DOHH2 (cell line): Measurements from ENCODE around the gene MUC6.

Source experiments
- H3F3A ChIP-seq: fragments of 200-600 bp; sonication (generic), shearing (Covaris generic); 2 replicates; pipeline ENCODE4 v1.6.0; 2016; ENCODE audit warnings: antibody characterized with exemption, mild to moderate bottlenecking; ENCODE audit not compliant: control insufficient read depth, insufficient read depth
- H3K27ac ChIP-seq: fragments of 200-600 bp; sonication (generic); 2 replicates; pipeline ENCODE4 v1.5.1; 2014; ENCODE audit warnings: low read depth, mild to moderate bottlenecking, low read length, moderate library complexity
- H3K27me3 ChIP-seq: fragments of 200-600 bp; sonication (generic); 2 replicates; pipeline ENCODE4 v1.6.1; 2014; ENCODE audit warnings: mild to moderate bottlenecking, low read length, mixed read lengths; ENCODE audit not compliant: control insufficient read depth
- H3K36me3 ChIP-seq: fragments of 200-600 bp; sonication (generic); 2 replicates; pipeline ENCODE4 v1.6.1; 2014; ENCODE audit warnings: mild to moderate bottlenecking, low read length, moderate library complexity, mixed read lengths; ENCODE audit not compliant: control insufficient read depth
- H3K4me1 ChIP-seq: fragments of 200-600 bp; sonication (generic); 2 replicates; pipeline ENCODE4 v1.6.1; 2014; ENCODE audit warnings: mild to moderate bottlenecking, low read length, mixed read lengths; ENCODE audit not compliant: control insufficient read depth
- H3K4me2 ChIP-seq: fragments of 200-600 bp; sonication (generic); 2 replicates; pipeline ENCODE4 v1.6.0; 2014; ENCODE audit warnings: mild to moderate bottlenecking, low read length, moderate library complexity
- H3K4me3 ChIP-seq: fragments of 200-600 bp; sonication (generic); 2 replicates; pipeline ENCODE4 v1.5.1; 2014; ENCODE audit warnings: mild to moderate bottlenecking, low read length, mixed read lengths
- H3K79me2 ChIP-seq: fragments of 200-600 bp; sonication (generic); 2 replicates; pipeline ENCODE4 v1.6.1; 2014; ENCODE audit warnings: mild to moderate bottlenecking, low read length, mixed read lengths; ENCODE audit not compliant: control insufficient read depth
- H3K9me2 ChIP-seq: fragments of 200-600 bp; sonication (generic); replicated peaks from 2 replicates; pipeline ENCODE4 v1.6.1; 2014; ENCODE audit warnings: mild to moderate bottlenecking, low read length, mixed read lengths; ENCODE audit not compliant: control insufficient read depth
- H3K9me3 ChIP-seq: fragments of 200-600 bp; sonication (generic); 2 replicates; pipeline ENCODE4 v1.6.1; 2014; ENCODE audit warnings: antibody characterized with exemption, low read length, mixed read lengths; ENCODE audit not compliant: control insufficient read depth, insufficient read depth
- H4K20me1 ChIP-seq: fragments of 200-600 bp; sonication (generic); 2 replicates; pipeline ENCODE4 v1.6.0; 2014; ENCODE audit warnings: low read depth, mild to moderate bottlenecking, antibody characterized with exemption, low read length, moderate library complexity; ENCODE audit not compliant: control insufficient read depth, insufficient read depth
- EZH2phosphoT487 ChIP-seq: fragments of 200-600 bp; sonication (generic); IDR thresholded peaks from 2 replicates; pipeline ENCODE4 v1.6.1; 2017; ENCODE audit warnings: borderline replicate concordance, mild to moderate bottlenecking, antibody characterized with exemption, low read length, moderate library complexity, mixed read lengths
- TF ChIP-seq, protein P1 (sequence below): fragments of 200-600 bp; sonication (generic); IDR thresholded peaks from one replicate; pipeline ENCODE4 v1.5.1; 2014; ENCODE audit warnings: antibody characterized with exemption, mild to moderate bottlenecking, low read depth, low read length; ENCODE audit not compliant: poor library complexity, severe bottlenecking

MUC6 gene

DNA sequence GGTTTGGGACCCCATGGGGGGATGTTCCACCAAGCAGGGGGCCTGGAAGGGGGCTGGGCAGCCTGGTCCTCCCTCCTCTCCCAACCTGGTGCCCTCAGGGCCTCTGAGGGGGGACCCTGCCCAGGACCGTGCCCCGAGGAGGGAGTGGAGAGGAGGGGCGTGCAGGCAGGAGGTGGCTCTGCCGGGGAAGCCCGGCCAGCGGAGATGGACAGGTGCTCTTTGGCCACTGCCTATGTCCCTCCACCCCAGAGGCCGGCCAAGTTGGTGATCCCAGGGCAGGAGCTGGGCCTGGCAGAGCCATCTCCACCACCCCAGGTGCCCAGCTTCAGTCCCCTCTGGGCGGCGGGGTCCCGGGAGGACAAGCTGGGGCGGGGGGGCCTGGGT, 40.5 kb upstream of the MUC6 start:
- Histone ChIP-seq H3K36me3 (no peaks in the 10 kb centered on the region), H3K27me3 (no peaks in the 10 kb centered on the region), H3K27ac (no peak overlapping the region), H3K79me2 (no peaks in the 10 kb centered on the region), H3K4me2 (no peak overlapping the region), H3K4me3 (no peak overlapping the region), H3K4me1 (no peaks in the 10 kb centered on the region), H3K9me2 (no peaks in the 10 kb centered on the region), H3F3A (no peaks in the 10 kb centered on the region), H3K9me3 (peaks cover 9% of the 10 kb centered on the region; the same call in 1 of the 2 replicates), H4K20me1 (no peaks in the 10 kb centered on the region)
- TF ChIP-seq, protein P1, sequence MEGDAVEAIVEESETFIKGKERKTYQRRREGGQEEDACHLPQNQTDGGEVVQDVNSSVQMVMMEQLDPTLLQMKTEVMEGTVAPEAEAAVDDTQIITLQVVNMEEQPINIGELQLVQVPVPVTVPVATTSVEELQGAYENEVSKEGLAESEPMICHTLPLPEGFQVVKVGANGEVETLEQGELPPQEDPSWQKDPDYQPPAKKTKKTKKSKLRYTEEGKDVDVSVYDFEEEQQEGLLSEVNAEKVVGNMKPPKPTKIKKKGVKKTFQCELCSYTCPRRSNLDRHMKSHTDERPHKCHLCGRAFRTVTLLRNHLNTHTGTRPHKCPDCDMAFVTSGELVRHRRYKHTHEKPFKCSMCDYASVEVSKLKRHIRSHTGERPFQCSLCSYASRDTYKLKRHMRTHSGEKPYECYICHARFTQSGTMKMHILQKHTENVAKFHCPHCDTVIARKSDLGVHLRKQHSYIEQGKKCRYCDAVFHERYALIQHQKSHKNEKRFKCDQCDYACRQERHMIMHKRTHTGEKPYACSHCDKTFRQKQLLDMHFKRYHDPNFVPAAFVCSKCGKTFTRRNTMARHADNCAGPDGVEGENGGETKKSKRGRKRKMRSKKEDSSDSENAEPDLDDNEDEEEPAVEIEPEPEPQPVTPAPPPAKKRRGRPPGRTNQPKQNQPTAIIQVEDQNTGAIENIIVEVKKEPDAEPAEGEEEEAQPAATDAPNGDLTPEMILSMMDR, result no peak
- no peak for TF ChIP-seq EZH2phosphoT487

DNA sequence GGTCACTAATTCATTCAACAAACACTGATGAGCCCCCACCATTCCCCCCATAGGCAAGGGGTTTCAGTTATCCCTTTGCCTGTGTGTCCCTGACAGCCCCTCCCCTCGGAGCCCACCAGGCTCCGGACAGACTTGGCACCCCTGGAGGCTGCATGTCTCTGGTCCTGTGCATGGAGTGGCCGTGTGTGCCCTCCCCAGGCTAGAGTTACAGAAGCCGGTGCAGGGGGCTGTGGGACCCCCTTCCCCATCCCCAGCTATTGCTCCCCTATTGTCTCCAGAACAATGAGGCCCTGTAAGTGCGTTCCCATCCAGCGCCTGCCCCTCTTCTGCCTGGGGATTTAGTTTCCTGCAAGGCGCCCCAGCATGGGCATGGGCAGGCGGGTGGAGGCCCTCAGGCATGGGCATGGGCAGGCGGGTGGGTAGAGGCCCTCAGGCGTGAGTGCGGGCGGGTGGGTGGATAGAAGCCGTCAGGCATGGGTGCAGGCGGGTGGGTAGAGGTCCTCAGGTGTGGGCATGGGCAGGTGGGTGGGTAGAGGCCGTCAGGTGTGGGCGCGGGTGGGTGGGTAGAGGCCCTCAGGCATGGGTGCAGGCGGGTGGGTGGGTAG, 39.6 kb upstream of the MUC6 start:
- Histone ChIP-seq H3K27ac (no peak overlapping the region), H3K4me1 (no peaks in the 10 kb centered on the region), H4K20me1 (no peaks in the 10 kb centered on the region), H3K27me3 (no peaks in the 10 kb centered on the region), H3K9me2 (no peaks in the 10 kb centered on the region), H3F3A (no peaks in the 10 kb centered on the region), H3K79me2 (no peaks in the 10 kb centered on the region), H3K4me2 (no peak overlapping the region), H3K36me3 (no peaks in the 10 kb centered on the region), H3K9me3 (peaks cover 9% of the 10 kb centered on the region; the same call in 1 of the 2 replicates), H3K4me3 (no peak overlapping the region)
- TF ChIP-seq EZH2phosphoT487, result no peak
- TF ChIP-seq, protein P1, result no peak

DNA sequence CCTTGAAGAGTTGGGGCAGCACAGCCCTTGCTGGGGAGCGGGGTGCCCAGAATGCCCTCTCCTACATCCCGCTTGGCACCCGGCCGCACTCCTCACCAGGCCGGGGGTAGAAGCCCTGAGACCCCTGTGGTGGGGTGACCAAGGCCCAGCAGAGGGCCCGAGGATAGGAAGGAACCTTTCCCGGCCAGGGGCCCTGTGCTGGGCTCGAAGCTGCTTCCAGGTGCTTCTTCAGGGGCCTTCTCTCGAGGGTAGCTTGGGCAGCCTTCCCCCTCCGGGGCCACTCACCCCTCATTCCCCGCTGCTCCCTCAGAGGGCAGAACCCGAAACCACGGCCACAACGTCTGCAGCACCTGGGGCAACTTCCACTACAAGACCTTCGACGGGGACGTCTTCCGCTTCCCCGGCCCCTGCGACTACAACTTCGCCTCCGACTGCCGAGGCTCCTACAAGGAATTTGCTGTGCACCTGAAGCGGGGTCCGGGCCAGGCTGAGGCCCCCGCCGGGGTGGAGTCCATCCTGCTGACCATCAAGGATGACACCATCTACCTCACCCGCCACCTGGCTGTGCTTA, 38.9 kb upstream of the MUC6 start:
- Histone ChIP-seq H3F3A (no peaks in the 10 kb centered on the region), H3K4me3 (no peak overlapping the region), H3K36me3 (no peaks in the 10 kb centered on the region), H4K20me1 (no peaks in the 10 kb centered on the region), H3K9me3 (peaks cover 9% of the 10 kb centered on the region; the same call in 1 of the 2 replicates), H3K79me2 (no peaks in the 10 kb centered on the region), H3K27ac (no peak overlapping the region), H3K4me1 (no peaks in the 10 kb centered on the region), H3K4me2 (no peak overlapping the region), H3K27me3 (no peaks in the 10 kb centered on the region), H3K9me2 (no peaks in the 10 kb centered on the region)
- TF ChIP-seq EZH2phosphoT487, result no peak
- TF ChIP-seq, protein P1, result no peak
